H9 (cell line): ENCODE results near the gene OR6N1. TPM values are rescaled to one million over a fixed set of nuclear protein-coding genes. Genes with fewer than 3 reads are reported as not detected.

ENCODE experiments used
- DNase-seq: peaks from one replicate; pipeline ENCODE4 v3.0.0-alpha.2; 2017
- H2AFZ ChIP-seq: one replicate; pipeline ENCODE4 v1.6.1; 2013; ENCODE audit warnings: mild to moderate bottlenecking, low read length, control low read depth, moderate library complexity
- H2AK5ac ChIP-seq: 2 replicates; pipeline ENCODE4 v1.6.1; 2013; ENCODE audit warnings: low read length, control low read depth, mixed read lengths; ENCODE audit not compliant: insufficient read length
- H2BK120ac ChIP-seq: one replicate; pipeline ENCODE4 v1.6.1; 2013; ENCODE audit warnings: low read depth, mild to moderate bottlenecking, low read length, control low read depth, inconsistent platforms; ENCODE audit not compliant: poor library complexity, severe bottlenecking
- H2BK12ac ChIP-seq: 2 replicates; pipeline ENCODE4 v1.6.1; 2013; ENCODE audit warnings: low read length, control low read depth, mixed read lengths, low read depth; ENCODE audit not compliant: insufficient read length
- H2BK15ac ChIP-seq: 2 replicates; pipeline ENCODE4 v1.6.1; 2013; ENCODE audit warnings: low read depth, low read length, control low read depth
- H2BK20ac ChIP-seq: one replicate; pipeline ENCODE4 v1.6.1; 2013; ENCODE audit warnings: low read depth, mild to moderate bottlenecking, low read length, control low read depth, inconsistent platforms; ENCODE audit not compliant: poor library complexity, severe bottlenecking
- H2BK5ac ChIP-seq: 2 replicates; pipeline ENCODE4 v1.6.1; 2013; ENCODE audit warnings: low read length, control low read depth, mixed read lengths; ENCODE audit not compliant: insufficient read length
- H3K14ac ChIP-seq: 2 replicates; pipeline ENCODE4 v1.6.1; 2013; ENCODE audit warnings: low read length, control low read depth; ENCODE audit not compliant: insufficient read depth
- H3K18ac ChIP-seq: 2 replicates; pipeline ENCODE4 v1.6.1; 2013; ENCODE audit warnings: low read depth, mild to moderate bottlenecking, mixed read lengths, low read length, control low read depth; ENCODE audit not compliant: insufficient read length
- H3K23ac ChIP-seq: 2 replicates; pipeline ENCODE4 v1.6.1; 2013; ENCODE audit warnings: low read length, control low read depth, mixed read lengths, low read depth; ENCODE audit not compliant: insufficient read length
- H3K23me2 ChIP-seq: 2 replicates; pipeline ENCODE4 v1.6.1; 2013; ENCODE audit warnings: low read depth, mild to moderate bottlenecking, mixed read lengths, low read length, control low read depth; ENCODE audit not compliant: insufficient read length, poor library complexity, severe bottlenecking
- H3K27ac ChIP-seq: 2 replicates; pipeline ENCODE4 v1.5.1; 2013; ENCODE audit warnings: low read length, control low read depth, mixed read lengths, low read depth; ENCODE audit not compliant: insufficient read length
- H3K27me3 ChIP-seq: 2 replicates; pipeline ENCODE4 v1.6.1; 2013; ENCODE audit warnings: low read length, control low read depth, inconsistent platforms; ENCODE audit not compliant: insufficient read depth
- H3K4ac ChIP-seq: 2 replicates; pipeline ENCODE4 v1.6.1; 2013; ENCODE audit warnings: low read depth, mild to moderate bottlenecking, control low read depth, inconsistent platforms, low read length, moderate library complexity
- H3K4me1 ChIP-seq: 2 replicates; pipeline ENCODE4 v1.6.1; 2013; ENCODE audit warnings: low read length, control low read depth, inconsistent platforms; ENCODE audit not compliant: insufficient read depth
- H3K4me2 ChIP-seq: 2 replicates; pipeline ENCODE4 v1.6.1; 2013; ENCODE audit warnings: low read length, control low read depth, mixed read lengths; ENCODE audit not compliant: insufficient read length, insufficient read depth
- H3K56ac ChIP-seq: 2 replicates; pipeline ENCODE4 v1.6.1; 2013; ENCODE audit warnings: low read depth, mild to moderate bottlenecking, mixed read lengths, low read length, control low read depth; ENCODE audit not compliant: insufficient read length
- H3K79me1 ChIP-seq: 2 replicates; pipeline ENCODE4 v1.6.1; 2013; ENCODE audit warnings: low read depth, mild to moderate bottlenecking, moderate library complexity, low read length, control low read depth, inconsistent platforms; ENCODE audit not compliant: insufficient read depth, poor library complexity, severe bottlenecking
- H3K79me2 ChIP-seq: 2 replicates; pipeline ENCODE4 v1.6.1; 2013; ENCODE audit warnings: low read length, control low read depth, inconsistent platforms; ENCODE audit not compliant: insufficient read depth
- H3K9ac ChIP-seq: 2 replicates; pipeline ENCODE4 v1.6.1; 2013; ENCODE audit warnings: low read length, control low read depth, mixed read lengths; ENCODE audit not compliant: insufficient read length; ENCODE audit errors: extremely low read depth
- H3K9me3 ChIP-seq: one replicate; pipeline ENCODE4 v1.6.1; 2013; ENCODE audit warnings: low read depth, low read length, inconsistent platforms; ENCODE audit not compliant: control insufficient read depth
- H3T11ph ChIP-seq: one replicate; pipeline ENCODE4 v1.6.1; 2013; ENCODE audit warnings: mild to moderate bottlenecking, low read length, control low read depth, inconsistent platforms
- H4K20me1 ChIP-seq: one replicate; pipeline ENCODE4 v1.6.1; 2013; ENCODE audit not compliant: control insufficient read depth, insufficient read length, insufficient read depth
- H4K5ac ChIP-seq: 2 replicates; pipeline ENCODE4 v1.6.1; 2013; ENCODE audit warnings: low read depth, mild to moderate bottlenecking, mixed read lengths, low read length, control low read depth; ENCODE audit not compliant: insufficient read length
- H4K8ac ChIP-seq: replicated peaks from 2 replicates; pipeline ENCODE4 v1.6.1; 2013; ENCODE audit warnings: low read length, control low read depth, mixed read lengths, low read depth; ENCODE audit not compliant: insufficient read length
- H4K91ac ChIP-seq: 2 replicates; pipeline ENCODE4 v1.6.1; 2013; ENCODE audit warnings: low read depth, mild to moderate bottlenecking, moderate library complexity, mixed read lengths, low read length, control low read depth; ENCODE audit not compliant: insufficient read length
- H3K27ac Mint-ChIP-seq, 3 experiments: 2 replicates in 2 of 3; 3 replicates in 1 of 3; pipeline ENCODE4 v1.8.0; 2020 to 2021; ENCODE audit warnings: mixed read lengths in 3 of 3, mild to moderate bottlenecking in 1 of 3, moderate library complexity in 1 of 3
- H3K27me3 Mint-ChIP-seq: 2 replicates; pipeline ENCODE4 v1.8.0; 2021; ENCODE audit warnings: low read depth, mild to moderate bottlenecking, moderate library complexity, mixed read lengths
- H3K36me3 Mint-ChIP-seq, 3 experiments: 2 replicates in 2 of 3; 3 replicates in 1 of 3; pipeline ENCODE4 v1.8.0; 2020 to 2021; ENCODE audit warnings: low read depth in 3 of 3, mixed read lengths in 3 of 3; ENCODE audit not compliant: insufficient read depth in 1 of 3
- H3K4me1 Mint-ChIP-seq, 2 experiments: 2 replicates each; pipeline ENCODE4 v1.8.0; 2020; ENCODE audit warnings: mixed read lengths in 2 of 2
- H3K4me3 Mint-ChIP-seq, 2 experiments: 2 replicates in 1 of 2; 3 replicates in 1 of 2; pipeline ENCODE4 v1.8.0; 2020 to 2021; ENCODE audit warnings: mild to moderate bottlenecking in 2 of 2, mixed read lengths in 2 of 2, moderate library complexity in 1 of 2
- H3K9me3 Mint-ChIP-seq, 2 experiments: 2 replicates in 1 of 2; 3 replicates in 1 of 2; pipeline ENCODE4 v1.8.0; 2020; ENCODE audit warnings: mild to moderate bottlenecking in 2 of 2, mixed read lengths in 2 of 2, moderate library complexity in 1 of 2
- CTCF ChIP-seq: fragments of 200-600 bp; sonication (generic); conservative IDR thresholded peaks from 3 replicates; pipeline ENCODE4 v1.8.0; 2021; ENCODE audit warnings: antibody characterized with exemption, mild to moderate bottlenecking
- WGBS: extraction: QIAGEN DNeasy Blood & Tissue Kit; methylation state at CpG from one replicate; pipeline ENCODE4 v1.1.7; 2013; ENCODE audit warnings: missing lambda C conversion rate, low lambda C conversion rate, mixed read lengths; ENCODE audit not compliant: insufficient read length; ENCODE audit errors: extremely low coverage; 5-methylcytosine and 5-hydroxymethylcytosine counted together
- total RNA-seq: library from RNA; stranded (reverse); gene quantifications from 2 replicates; pipeline ENCODE4 v1.2.1, GENCODE V29; 2021

OR6N1 gene
- total RNA-seq, 1 experiment from 2014 or later = not detected

- no peak for DNase-seq
- Histone ChIP-seq H3K9ac (no peak overlapping the region), H2BK5ac (no peak overlapping the region), H4K5ac (no peak overlapping the region), H3K4me2 (no peak overlapping the region), H3K23me2 (no peaks in the 10 kb centered on the region), H3K27ac (no peak overlapping the region), H4K8ac (no peak overlapping the region), H4K91ac (no peak overlapping the region), H3K79me1 (no peaks in the 10 kb centered on the region), H3K9me3 (no peaks in the 10 kb centered on the region), H3K14ac (no peak overlapping the region), H2BK12ac (no peak overlapping the region), H3K27me3 (no peaks in the 10 kb centered on the region), H4K20me1 (no peaks in the 10 kb centered on the region), H3K4ac (no peak overlapping the region), H3K18ac (no peak overlapping the region), H3K56ac (no peak overlapping the region), H2BK120ac (no peak overlapping the region), H3K4me1 (no peaks in the 10 kb centered on the region), H2BK20ac (no peak overlapping the region), H2AFZ (no peak overlapping the region), H3K23ac (no peak overlapping the region), H2AK5ac (no peak overlapping the region), H3T11ph (no peak overlapping the region), H3K79me2 (no peaks in the 10 kb centered on the region), H2BK15ac (no peak overlapping the region)
- Mint-ChIP-seq H3K27me3 (no peaks in the 10 kb centered on the region), H3K27ac (no peak overlapping the region), H3K4me3 (no peak overlapping the region), H3K4me1 (peaks cover 6 to 12% of the 10 kb centered on the region in 2 experiments; a peak in 3 of 4 replicates), H3K9me3 (no peaks in the 10 kb centered on the region; a peak in 1 of 5 replicates), H3K36me3 (no peaks in the 10 kb centered on the region)
- no CpG with 5 or more reads among the region's 6 CpGs for WGBS
- no peak for TF ChIP-seq CTCF
These were observed 22.3 kb upstream of the OR6N1 start for GRCh38 chr1:158794247-158794646.
